GM12873 (cell line): ENCODE results near the gene YWHAB.

ENCODE experiments used
- CTCF ChIP-seq: IDR thresholded peaks from 2 replicates; pipeline ENCODE4 v1.5.1; 2012; ENCODE audit warnings: low read depth, mild to moderate bottlenecking, moderate library complexity, low read length, control low read depth; ENCODE audit not compliant: insufficient read depth; ENCODE audit errors: missing control alignments

YWHAB gene

GRCh38 chr20:44948107-44948506 lies 62.6 kb downstream of the YWHAB start:
- no peak for TF ChIP-seq CTCF

- TF ChIP-seq CTCF = no peak
Observed at GRCh38 chr20:44948513-44948912, 63.0 kb downstream of the YWHAB start.

- no peak for TF ChIP-seq CTCF
Observed at GRCh38 chr20:44950368-44950767, 64.9 kb downstream of the YWHAB start.

GRCh38 chr20:44952731-44953130 lies 67.2 kb downstream of the YWHAB start:
- no peak for TF ChIP-seq CTCF

GRCh38 chr20:44954211-44954610 lies 68.7 kb downstream of the YWHAB start:
- TF ChIP-seq CTCF = no peak

- TF ChIP-seq CTCF = no peak
Observed at GRCh38 chr20:44955270-44955669, 69.8 kb downstream of the YWHAB start.

- no peak for TF ChIP-seq CTCF
Observed at GRCh38 chr20:44956410-44956809, 70.9 kb downstream of the YWHAB start.
